Esophagus squamous epithelium (tissue), 4 donors: ENCODE data around the gene TIMP3.

Experiments used
- POLR2A ChIP-seq, 4 donors: fragments of 450-650 bp; IDR thresholded peaks; one replicate each; pipeline ENCODE4 v1.6.1; 2017; ENCODE audit warnings: antibody characterized with exemption in 4 of 4, mild to moderate bottlenecking in 4 of 4, moderate library complexity in 3 of 4
- TF ChIP-seq, protein P1 (sequence below), 6 experiments: fragments of 450-650 bp in 4 of 6; fragments of 200-600 bp in 2 of 6; sonication (generic) in 2 of 6; IDR thresholded peaks; one replicate each; pipeline ENCODE4 v1.5.1; 2016 to 2019; ENCODE audit warnings: antibody characterized with exemption in 6 of 6, mild to moderate bottlenecking in 4 of 6, moderate library complexity in 4 of 6

- TF ChIP-seq, protein P1, sequence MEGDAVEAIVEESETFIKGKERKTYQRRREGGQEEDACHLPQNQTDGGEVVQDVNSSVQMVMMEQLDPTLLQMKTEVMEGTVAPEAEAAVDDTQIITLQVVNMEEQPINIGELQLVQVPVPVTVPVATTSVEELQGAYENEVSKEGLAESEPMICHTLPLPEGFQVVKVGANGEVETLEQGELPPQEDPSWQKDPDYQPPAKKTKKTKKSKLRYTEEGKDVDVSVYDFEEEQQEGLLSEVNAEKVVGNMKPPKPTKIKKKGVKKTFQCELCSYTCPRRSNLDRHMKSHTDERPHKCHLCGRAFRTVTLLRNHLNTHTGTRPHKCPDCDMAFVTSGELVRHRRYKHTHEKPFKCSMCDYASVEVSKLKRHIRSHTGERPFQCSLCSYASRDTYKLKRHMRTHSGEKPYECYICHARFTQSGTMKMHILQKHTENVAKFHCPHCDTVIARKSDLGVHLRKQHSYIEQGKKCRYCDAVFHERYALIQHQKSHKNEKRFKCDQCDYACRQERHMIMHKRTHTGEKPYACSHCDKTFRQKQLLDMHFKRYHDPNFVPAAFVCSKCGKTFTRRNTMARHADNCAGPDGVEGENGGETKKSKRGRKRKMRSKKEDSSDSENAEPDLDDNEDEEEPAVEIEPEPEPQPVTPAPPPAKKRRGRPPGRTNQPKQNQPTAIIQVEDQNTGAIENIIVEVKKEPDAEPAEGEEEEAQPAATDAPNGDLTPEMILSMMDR (IDR thresholded peaks at IDR 0.05), result no peak
- no peak for TF ChIP-seq POLR2A (IDR thresholded peaks at IDR 0.05)
Measured at GRCh38 chr22:32864041-32864440, 62.5 kb downstream of the TIMP3 start.
